SK-N-SH treated with all-trans-retinoic acid at 6 μM for 48 hours (cell line): ENCODE measurements around the gene CTSH.

ENCODE experiments used
- ATAC-seq: fragments of 200-7000 bp; cut with Tn5 transposase; 3 replicates; pipeline ENCODE4 v1.9.1; 2020; ENCODE audit warnings: mild to moderate bottlenecking, moderate library complexity
- ARNTL ChIP-seq: fragments of 450-650 bp; formaldehyde crosslinking; IDR thresholded peaks from 2 replicates; pipeline ENCODE4 v1.5.0; 2020; ENCODE audit warnings: low read depth, mild to moderate bottlenecking, moderate library complexity, borderline replicate concordance
- CREB5 ChIP-seq: fragments of 250-450 bp; sonication (Bioruptor Pico); IDR thresholded peaks from 2 replicates; pipeline ENCODE4 v1.5.1; 2020; ENCODE audit warnings: low read depth, mild to moderate bottlenecking, moderate library complexity
- CSDC2 ChIP-seq: fragments of 250-450 bp; sonication (Bioruptor Pico); IDR thresholded peaks from 2 replicates; pipeline ENCODE4 v1.5.0; 2020; ENCODE audit warnings: mild to moderate bottlenecking, moderate library complexity
- CSRNP3 ChIP-seq: fragments of 250-450 bp; sonication (Bioruptor Pico); IDR thresholded peaks from 2 replicates; pipeline ENCODE4 v1.5.1; 2021; ENCODE audit warnings: mild to moderate bottlenecking, moderate library complexity
- ESRRG ChIP-seq: fragments of 250-450 bp; sonication (Bioruptor Pico); IDR thresholded peaks from 2 replicates; pipeline ENCODE4 v1.6.1; 2021; ENCODE audit warnings: mild to moderate bottlenecking
- ISL1 ChIP-seq: fragments of 250-450 bp; sonication (Bioruptor Pico); IDR thresholded peaks from 2 replicates; pipeline ENCODE4 v2.1.2; 2022; ENCODE audit warnings: mild to moderate bottlenecking, moderate library complexity
- OSR1 ChIP-seq: fragments of 250-450 bp; sonication (Bioruptor Pico); IDR thresholded peaks from 2 replicates; pipeline ENCODE4 v1.8.0; 2022; ENCODE audit warnings: moderate library complexity, mild to moderate bottlenecking, inconsistent platforms
- PATZ1 ChIP-seq: fragments of 250-450 bp; sonication (Bioruptor Pico); IDR thresholded peaks from 2 replicates; pipeline ENCODE4 v1.8.0; 2020; ENCODE audit warnings: mild to moderate bottlenecking, moderate library complexity, borderline replicate concordance
- PPARA ChIP-seq: fragments of 250-450 bp; sonication (Bioruptor Pico); IDR thresholded peaks from 2 replicates; pipeline ENCODE4 v1.5.0; 2020; ENCODE audit warnings: mild to moderate bottlenecking, borderline replicate concordance
- RARB ChIP-seq: fragments of 250-450 bp; sonication (Bioruptor Pico); IDR thresholded peaks from 2 replicates; pipeline ENCODE4 v1.8.0; 2021; ENCODE audit warnings: mild to moderate bottlenecking, moderate library complexity
- SNAI2 ChIP-seq: fragments of 250-450 bp; sonication (Bioruptor Pico); IDR thresholded peaks from 2 replicates; pipeline ENCODE4 v1.5.0; 2020; ENCODE audit warnings: mild to moderate bottlenecking, moderate library complexity
- TCF4 ChIP-seq: fragments of 250-450 bp; sonication (Bioruptor Pico); IDR thresholded peaks from 2 replicates; pipeline ENCODE4 v1.8.0; 2021; ENCODE audit warnings: mild to moderate bottlenecking, moderate library complexity, borderline replicate concordance
- TOX ChIP-seq: fragments of 250-450 bp; sonication (Bioruptor Pico); IDR thresholded peaks from 2 replicates; pipeline ENCODE4 v1.8.0; 2021; ENCODE audit warnings: mild to moderate bottlenecking, moderate library complexity, borderline replicate concordance
- TSHZ2 ChIP-seq: fragments of 250-450 bp; sonication (Bioruptor Pico); IDR thresholded peaks from 2 replicates; pipeline ENCODE4 v1.5.0; 2020; ENCODE audit warnings: mild to moderate bottlenecking, moderate library complexity
- ZC3H10 ChIP-seq: fragments of 250-450 bp; sonication (Bioruptor Pico); IDR thresholded peaks from 2 replicates; pipeline ENCODE4 v1.5.1; 2021; ENCODE audit warnings: mild to moderate bottlenecking, moderate library complexity
- ZFP3 ChIP-seq: fragments of 250-450 bp; sonication (Bioruptor Pico); IDR thresholded peaks from 2 replicates; pipeline ENCODE4 v1.5.0; 2020; ENCODE audit warnings: mild to moderate bottlenecking, moderate library complexity
- ZFP30 ChIP-seq: fragments of 450-650 bp; formaldehyde crosslinking; IDR thresholded peaks from 2 replicates; pipeline ENCODE4 v1.5.0; 2022; ENCODE audit warnings: mild to moderate bottlenecking, moderate library complexity
- ZNF70 ChIP-seq: fragments of 450-650 bp; formaldehyde crosslinking; IDR thresholded peaks from 2 replicates; pipeline ENCODE4 v1.5.0; 2020; ENCODE audit warnings: mild to moderate bottlenecking, moderate library complexity
- ZNF8 ChIP-seq: fragments of 450-650 bp; formaldehyde crosslinking; IDR thresholded peaks from 2 replicates; pipeline ENCODE4 v1.5.0; 2020; ENCODE audit warnings: mild to moderate bottlenecking, moderate library complexity

The CTSH gene

GRCh38 chr15:78933823-78934654 is 10.8 kb downstream of the CTSH start:
- no peak for ATAC-seq
- TF ChIP-seq ISL1 (CRISPR knock-in tag) (no peak), ZFP3 (CRISPR knock-in tag) (no peak), ZC3H10 (no peak), PPARA (no peak), CREB5 (CRISPR knock-in tag) (no peak), TCF4 (CRISPR knock-in tag) (no peak)
- TF ChIP-seq, all 23 proteins: peak for 0

- ATAC-seq: no peak
- no peak for TF ChIP-seq ZFP30 (CRISPR knock-in tag)
- TF ChIP-seq ESRRG (CRISPR knock-in tag): no peak
- no peak for TF ChIP-seq CSRNP3 (CRISPR knock-in tag)
- no peak for TF ChIP-seq CREB5 (CRISPR knock-in tag)
- no peak for TF ChIP-seq ARNTL
- TF ChIP-seq OSR1 (CRISPR knock-in tag): no peak
- TF ChIP-seq CSDC2 (CRISPR knock-in tag): no peak
- no peak for TF ChIP-seq ZFP3 (CRISPR knock-in tag)
- TF ChIP-seq ZNF8 (CRISPR knock-in tag): no peak
- no peak for TF ChIP-seq PPARA
- TF ChIP-seq TOX (CRISPR knock-in tag): no peak
- TF ChIP-seq TSHZ2: no peak
These were observed 11.5 kb downstream of the CTSH start for GRCh38 chr15:78933187-78933822.

- TF ChIP-seq RARB: no peak
- TF ChIP-seq SNAI2 (CRISPR knock-in tag): no peak
- TF ChIP-seq ZNF8 (CRISPR knock-in tag): no peak
- no peak for TF ChIP-seq ZC3H10
- TF ChIP-seq ZFP30 (CRISPR knock-in tag): no peak
- TF ChIP-seq ZNF70 (CRISPR knock-in tag): no peak
- ATAC-seq: no peak
These were observed 12.5 kb downstream of the CTSH start for GRCh38 chr15:78932258-78932808.

- peak; percentile 1; the same call in 2 of the 3 replicates for ATAC-seq
- TF ChIP-seq ZC3H10: no peak
- TF ChIP-seq ZFP30 (CRISPR knock-in tag): no peak
- TF ChIP-seq PPARA: no peak
- no peak for TF ChIP-seq CREB5 (CRISPR knock-in tag)
- TF ChIP-seq ZNF8 (CRISPR knock-in tag): no peak
- no peak for TF ChIP-seq CSRNP3 (CRISPR knock-in tag)
- no peak for TF ChIP-seq ISL1 (CRISPR knock-in tag)
- no peak for TF ChIP-seq TCF4 (CRISPR knock-in tag)
- TF ChIP-seq PATZ1 (CRISPR knock-in tag): no peak
- no peak for TF ChIP-seq TOX (CRISPR knock-in tag)
- TF ChIP-seq ARNTL: no peak
These were observed 13.2 kb downstream of the CTSH start for GRCh38 chr15:78931439-78932257.
